RWPE2 (cell line): ENCODE data around the gene PDE11A.

Source experiments
- ATAC-seq: fragments of 200-7000 bp; cut with Tn5 transposase; 3 replicates; pipeline ENCODE4 v1.9.1; 2021; ENCODE audit warnings: low read depth
- DNase-seq: peaks from one replicate; pipeline ENCODE4 v3.0.0-alpha.2; 2020; ENCODE audit warnings: low spot score
- H3K27ac ChIP-seq: fragments of 450-650 bp; 2 replicates; pipeline ENCODE4 v1.5.1; 2017; ENCODE audit warnings: mild to moderate bottlenecking; ENCODE audit not compliant: poor library complexity, severe bottlenecking
- H3K27me3 ChIP-seq: fragments of 250-450 bp; sonication (Bioruptor Pico); 2 replicates; pipeline ENCODE4 v1.5.1; 2021; ENCODE audit warnings: mild to moderate bottlenecking, moderate library complexity; ENCODE audit not compliant: insufficient read depth, poor library complexity, severe bottlenecking
- H3K36me3 ChIP-seq: fragments of 250-450 bp; sonication (Bioruptor Pico); 2 replicates; pipeline ENCODE4 v1.5.1; 2020; ENCODE audit warnings: low read depth, mild to moderate bottlenecking, moderate library complexity
- H3K4me1 ChIP-seq: fragments of 250-450 bp; sonication (Bioruptor Pico); 2 replicates; pipeline ENCODE4 v1.5.1; 2021; ENCODE audit warnings: mild to moderate bottlenecking, moderate library complexity; ENCODE audit not compliant: insufficient read depth, poor library complexity, severe bottlenecking
- H3K4me3 ChIP-seq: fragments of 250-450 bp; sonication (Bioruptor Pico); 2 replicates; pipeline ENCODE4 v1.5.1; 2021; ENCODE audit warnings: mild to moderate bottlenecking, moderate library complexity; ENCODE audit not compliant: severe bottlenecking
- H3K9me3 ChIP-seq: fragments of 250-450 bp; sonication (Bioruptor Pico); 2 replicates; pipeline ENCODE4 v1.5.1; 2021; ENCODE audit warnings: mild to moderate bottlenecking, moderate library complexity; ENCODE audit not compliant: severe bottlenecking
- CTCF ChIP-seq: fragments of 450-650 bp; IDR thresholded peaks from one replicate; pipeline ENCODE4 v1.5.1; 2017; ENCODE audit warnings: mild to moderate bottlenecking, moderate library complexity; ENCODE audit not compliant: poor library complexity, severe bottlenecking

Gene PDE11A

GRCh38 chr2:178025551-178026185 lies 46.9 kb downstream of the PDE11A start:
- no peak for TF ChIP-seq CTCF
- Histone ChIP-seq H3K27me3 (no peaks in the 10 kb centered on the region), H3K4me3 (no peak overlapping the region), H3K27ac (no peak overlapping the region), H3K4me1 (no peaks in the 10 kb centered on the region), H3K36me3 (no peaks in the 10 kb centered on the region), H3K9me3 (no peaks in the 10 kb centered on the region)
- no peak for DNase-seq
- no peak for ATAC-seq

GRCh38 chr2:178018141-178018540 lies 54.4 kb downstream of the PDE11A start:
- no peaks in the 10 kb centered on the region for H3K9me3 ChIP-seq
- DNase-seq (no peak), ATAC-seq (no peak)
- no peak overlapping the region for H3K4me3 ChIP-seq
- H3K27ac ChIP-seq, result no peak overlapping the region
- H3K36me3 ChIP-seq, result no peaks in the 10 kb centered on the region
- H3K27me3 ChIP-seq, result no peaks in the 10 kb centered on the region
- no peak for TF ChIP-seq CTCF
- H3K4me1 ChIP-seq, result no peaks in the 10 kb centered on the region

- DNase-seq (no peak), ATAC-seq (no peak)
- Histone ChIP-seq H3K27me3 (no peaks in the 10 kb centered on the region), H3K4me1 (no peaks in the 10 kb centered on the region), H3K27ac (no peak overlapping the region), H3K36me3 (no peaks in the 10 kb centered on the region), H3K4me3 (no peak overlapping the region), H3K9me3 (no peaks in the 10 kb centered on the region)
- no peak for TF ChIP-seq CTCF
Observed at GRCh38 chr2:178016612-178017011, 56.0 kb downstream of the PDE11A start.

- H3K4me3 ChIP-seq, result no peak overlapping the region
- no peaks in the 10 kb centered on the region for H3K9me3 ChIP-seq
- no peak for TF ChIP-seq CTCF
- DNase-seq, result no peak
- no peaks in the 10 kb centered on the region for H3K36me3 ChIP-seq
- ATAC-seq, result no peak
- no peaks in the 10 kb centered on the region for H3K4me1 ChIP-seq
- no peaks in the 10 kb centered on the region for H3K27me3 ChIP-seq
- no peak overlapping the region for H3K27ac ChIP-seq
Observed at GRCh38 chr2:178012639-178013038, 59.9 kb downstream of the PDE11A start.

GRCh38 chr2:178009813-178010212 lies 62.8 kb downstream of the PDE11A start:
- Histone ChIP-seq H3K27ac (no peak overlapping the region), H3K4me1 (no peaks in the 10 kb centered on the region), H3K27me3 (no peaks in the 10 kb centered on the region), H3K36me3 (no peaks in the 10 kb centered on the region), H3K4me3 (no peak overlapping the region), H3K9me3 (no peaks in the 10 kb centered on the region)
- ATAC-seq (no peak), DNase-seq (no peak)
- no peak for TF ChIP-seq CTCF
